Loucy (cell line): ENCODE data around the gene SH3PXD2A.

Experiments used
- H2AFZ ChIP-seq: fragments of 200-600 bp; sonication (generic); 2 replicates; pipeline ENCODE4 v1.6.0; 2016; ENCODE audit warnings: antibody characterized with exemption, mild to moderate bottlenecking, low read length, moderate library complexity
- H3F3A ChIP-seq: fragments of 200-600 bp; 2 replicates; pipeline ENCODE4 v1.6.0; 2016; ENCODE audit warnings: antibody characterized with exemption, low read depth, mild to moderate bottlenecking
- H3K27me3 ChIP-seq: fragments of 200-600 bp; sonication (generic); 2 replicates; pipeline ENCODE4 v1.6.1; 2014; ENCODE audit warnings: low read length, mild to moderate bottlenecking; ENCODE audit not compliant: insufficient read depth, poor library complexity, severe bottlenecking
- H3K36me3 ChIP-seq: fragments of 200-600 bp; sonication (generic); 2 replicates; pipeline ENCODE4 v1.6.1; 2016; ENCODE audit warnings: low read length; ENCODE audit not compliant: insufficient read depth
- H3K4me1 ChIP-seq: fragments of 200-600 bp; sonication (generic); 2 replicates; pipeline ENCODE4 v1.5.1; 2014; ENCODE audit warnings: low read length, mild to moderate bottlenecking; ENCODE audit not compliant: insufficient read depth, poor library complexity, severe bottlenecking
- H3K4me2 ChIP-seq: fragments of 200-600 bp; sonication (generic); 2 replicates; pipeline ENCODE4 v1.6.0; 2014; ENCODE audit warnings: antibody characterized with exemption, low read length, low read depth, mild to moderate bottlenecking; ENCODE audit not compliant: poor library complexity, severe bottlenecking
- H3K4me3 ChIP-seq: fragments of 200-600 bp; sonication (generic); 2 replicates; pipeline ENCODE4 v1.5.1; 2014; ENCODE audit warnings: low read length, mild to moderate bottlenecking, mixed read lengths; ENCODE audit not compliant: poor library complexity, severe bottlenecking
- H3K79me2 ChIP-seq: fragments of 200-600 bp; sonication (generic); 2 replicates; pipeline ENCODE4 v1.6.1; 2014; ENCODE audit warnings: low read length; ENCODE audit not compliant: insufficient read depth
- H3K9ac ChIP-seq: fragments of 200-600 bp; sonication (generic); 2 replicates; pipeline ENCODE4 v1.6.0; 2014; ENCODE audit warnings: mild to moderate bottlenecking, low read depth, low read length, moderate library complexity; ENCODE audit not compliant: poor library complexity, severe bottlenecking
- H3K9me2 ChIP-seq: fragments of 200-600 bp; sonication (generic); replicated peaks from 2 replicates; pipeline ENCODE4 v1.6.1; 2016; ENCODE audit warnings: low read depth, low read length, mixed read lengths
- H3K9me3 ChIP-seq: fragments of 200-600 bp; sonication (generic); 2 replicates; pipeline ENCODE4 v1.6.1; 2014; ENCODE audit warnings: mild to moderate bottlenecking, antibody characterized with exemption, low read length, low read depth; ENCODE audit not compliant: insufficient read depth
- H4K20me1 ChIP-seq: fragments of 200-600 bp; sonication (generic); 2 replicates; pipeline ENCODE4 v1.6.0; 2014; ENCODE audit warnings: antibody characterized with exemption, low read length, mild to moderate bottlenecking; ENCODE audit not compliant: insufficient read depth, poor library complexity, severe bottlenecking
- CTCF ChIP-seq: fragments of 200-600 bp; sonication (generic); conservative IDR thresholded peaks from 2 replicates; pipeline ENCODE4 v1.5.1; 2014; ENCODE audit warnings: mild to moderate bottlenecking, antibody characterized with exemption, low read length
- EZH2phosphoT487 ChIP-seq: fragments of 200-600 bp; IDR thresholded peaks from 2 replicates; pipeline ENCODE4 v1.6.1; 2018; ENCODE audit warnings: antibody characterized with exemption, mild to moderate bottlenecking, moderate library complexity, borderline replicate concordance

Gene SH3PXD2A

GRCh38 chr10:103808780-103809179, 46.6 kb downstream of the SH3PXD2A start:
- H3K4me3 ChIP-seq, result no peak overlapping the region
- peaks cover 9% of the 10 kb centered on the region; the same call in 1 of the 2 replicates for H3K79me2 ChIP-seq
- H3F3A ChIP-seq, result no peaks in the 10 kb centered on the region
- TF ChIP-seq CTCF (no peak), EZH2phosphoT487 (no peak)
- peaks cover 35% of the 10 kb centered on the region for H3K4me1 ChIP-seq
- H3K9me3 ChIP-seq, result no peaks in the 10 kb centered on the region
- H3K9ac ChIP-seq, result no peak overlapping the region
- no peak overlapping the region for H3K4me2 ChIP-seq
- peaks cover 4% of the 10 kb centered on the region for H4K20me1 ChIP-seq
- H3K27me3 ChIP-seq, result no peaks in the 10 kb centered on the region
- no peaks in the 10 kb centered on the region for H3K9me2 ChIP-seq
- H2AFZ ChIP-seq, result no peak overlapping the region
- no peaks in the 10 kb centered on the region for H3K36me3 ChIP-seq

- H3K4me2 ChIP-seq, result no peak overlapping the region
- H3K27me3 ChIP-seq, result no peaks in the 10 kb centered on the region
- no peaks in the 10 kb centered on the region for H3K9me3 ChIP-seq
- no peak overlapping the region for H3K4me3 ChIP-seq
- H3F3A ChIP-seq, result no peaks in the 10 kb centered on the region
- no peaks in the 10 kb centered on the region for H3K9me2 ChIP-seq
- TF ChIP-seq EZH2phosphoT487 (no peak), CTCF (no peak)
- no peak overlapping the region for H3K9ac ChIP-seq
- H4K20me1 ChIP-seq, result peaks cover 4% of the 10 kb centered on the region
- H3K4me1 ChIP-seq, result peaks cover 41% of the 10 kb centered on the region
- H2AFZ ChIP-seq, result no peak overlapping the region
- peaks cover 9% of the 10 kb centered on the region; the same call in 1 of the 2 replicates for H3K79me2 ChIP-seq
- no peaks in the 10 kb centered on the region for H3K36me3 ChIP-seq
Observed at GRCh38 chr10:103807996-103808395, 47.4 kb downstream of the SH3PXD2A start.

GRCh38 chr10:103806395-103807187, 48.8 kb downstream of the SH3PXD2A start:
- Histone ChIP-seq H3K4me2 (no peak overlapping the region), H3K9me3 (no peaks in the 10 kb centered on the region), H3K27me3 (no peaks in the 10 kb centered on the region), H2AFZ (no peak overlapping the region), H3K79me2 (peaks cover 12% of the 10 kb centered on the region; the same call in 1 of the 2 replicates), H3F3A (no peaks in the 10 kb centered on the region), H3K36me3 (no peaks in the 10 kb centered on the region), H4K20me1 (no peaks in the 10 kb centered on the region), H3K4me1 (peaks cover 30% of the 10 kb centered on the region), H3K9ac (no peak overlapping the region), H3K9me2 (no peaks in the 10 kb centered on the region), H3K4me3 (no peak overlapping the region)
- TF ChIP-seq CTCF (no peak), EZH2phosphoT487 (no peak)
